Measurements from ENCODE around the gene SORCS2.

The SORCS2 gene

DNA sequence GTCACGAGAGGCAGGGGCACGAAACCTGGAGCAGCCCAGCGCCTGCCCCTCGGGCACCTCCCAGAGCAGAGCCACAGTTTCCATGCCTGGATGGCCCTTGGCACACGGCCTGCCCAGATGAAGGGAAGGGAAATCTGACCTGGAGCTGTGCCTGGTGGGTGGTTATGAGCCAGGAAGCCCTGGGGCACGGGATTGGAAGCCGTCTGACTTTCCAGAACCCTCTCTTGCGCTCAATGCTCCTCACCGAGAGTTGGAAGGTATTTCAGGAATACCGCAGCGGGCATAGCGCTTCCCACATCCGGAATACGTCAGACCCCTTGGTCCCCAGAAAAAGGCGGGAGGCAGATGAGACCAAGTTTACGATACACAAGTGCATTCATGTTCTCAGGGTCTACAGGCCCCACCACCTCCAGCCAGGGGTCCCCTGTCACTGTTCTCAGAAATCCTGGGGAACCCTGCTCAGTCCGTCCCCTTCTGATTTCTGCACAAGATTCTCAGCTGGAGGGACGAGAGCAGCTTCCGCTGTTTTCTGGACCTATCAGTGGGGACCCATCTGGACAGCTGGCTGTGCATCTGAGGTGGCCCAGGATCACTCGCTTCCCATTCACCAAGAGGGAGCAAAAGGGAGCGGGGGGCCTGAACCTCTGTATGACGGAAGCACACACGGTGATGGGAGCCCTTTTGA lies 574.5 kb downstream of the SORCS2 start:
- DNase-seq (ENCODE audit: low read depth in 1 of 2, low spot score in 1 of 2) = no peak

DNA sequence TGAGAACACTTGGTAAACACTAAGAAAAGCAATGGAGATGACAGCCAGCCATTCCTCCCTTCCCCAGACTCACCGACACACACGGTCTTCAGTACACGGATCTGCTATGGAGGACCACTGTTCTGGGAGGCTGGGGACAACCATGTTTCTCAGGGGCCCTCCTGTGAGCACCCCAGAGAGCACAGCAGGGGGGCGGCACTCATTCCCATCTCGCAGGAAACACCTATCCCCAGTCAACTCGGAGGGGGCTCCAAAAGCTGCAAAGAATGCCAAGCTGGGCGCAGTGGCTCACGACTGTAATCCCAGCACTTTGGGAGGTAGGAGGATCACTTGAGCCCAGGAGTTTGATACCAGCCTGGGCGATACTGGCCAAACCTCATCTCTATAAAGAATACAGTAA lies 575.2 kb downstream of the SORCS2 start:
- no peak for DNase-seq (ENCODE audit: low read depth in 1 of 2, low spot score in 1 of 2)

DNA sequence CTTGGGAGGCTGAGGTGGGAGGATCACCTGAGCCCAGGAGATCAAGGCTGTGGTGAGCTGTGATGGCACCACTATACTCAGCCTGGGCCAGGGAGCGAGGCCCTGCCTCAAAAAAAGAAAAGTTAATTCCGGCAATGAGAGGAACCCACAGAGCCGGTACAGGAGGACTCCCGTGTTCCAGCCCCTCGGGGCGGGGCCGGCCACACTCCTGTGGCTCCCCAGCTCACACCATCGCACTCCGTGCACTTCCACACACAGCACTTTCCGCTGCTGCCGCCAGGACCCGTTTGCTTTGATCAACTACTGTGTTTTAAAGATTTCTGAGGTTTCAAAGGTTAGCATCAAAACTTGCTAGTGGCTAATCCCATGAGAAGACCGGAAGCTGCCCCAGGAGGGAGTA lies 575.6 kb downstream of the SORCS2 start:
- DNase-seq (ENCODE audit: low read depth in 1 of 2, low spot score in 1 of 2) = no peak

DNA sequence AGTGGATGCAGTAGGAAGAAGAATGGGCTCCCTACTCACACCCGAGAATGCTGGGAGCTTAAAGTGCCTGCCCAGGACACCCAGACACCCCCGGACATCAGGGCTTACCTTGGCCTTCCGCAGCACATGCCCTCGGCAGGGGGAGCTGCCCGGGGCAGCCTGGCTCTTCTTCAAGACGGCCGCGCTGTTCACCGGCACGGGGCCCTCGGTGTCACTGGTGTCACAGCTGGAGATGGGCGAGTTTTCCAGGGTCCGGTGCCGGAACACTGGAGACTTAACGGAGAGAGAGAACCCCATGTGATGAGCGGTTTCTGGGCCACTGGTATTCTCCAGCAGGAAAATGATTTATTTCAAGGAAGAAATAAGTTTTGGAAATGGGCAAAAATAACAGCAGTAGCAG lies 576.4 kb downstream of the SORCS2 start:
- no peak for DNase-seq (ENCODE audit: low read depth in 1 of 2, low spot score in 1 of 2)

DNA sequence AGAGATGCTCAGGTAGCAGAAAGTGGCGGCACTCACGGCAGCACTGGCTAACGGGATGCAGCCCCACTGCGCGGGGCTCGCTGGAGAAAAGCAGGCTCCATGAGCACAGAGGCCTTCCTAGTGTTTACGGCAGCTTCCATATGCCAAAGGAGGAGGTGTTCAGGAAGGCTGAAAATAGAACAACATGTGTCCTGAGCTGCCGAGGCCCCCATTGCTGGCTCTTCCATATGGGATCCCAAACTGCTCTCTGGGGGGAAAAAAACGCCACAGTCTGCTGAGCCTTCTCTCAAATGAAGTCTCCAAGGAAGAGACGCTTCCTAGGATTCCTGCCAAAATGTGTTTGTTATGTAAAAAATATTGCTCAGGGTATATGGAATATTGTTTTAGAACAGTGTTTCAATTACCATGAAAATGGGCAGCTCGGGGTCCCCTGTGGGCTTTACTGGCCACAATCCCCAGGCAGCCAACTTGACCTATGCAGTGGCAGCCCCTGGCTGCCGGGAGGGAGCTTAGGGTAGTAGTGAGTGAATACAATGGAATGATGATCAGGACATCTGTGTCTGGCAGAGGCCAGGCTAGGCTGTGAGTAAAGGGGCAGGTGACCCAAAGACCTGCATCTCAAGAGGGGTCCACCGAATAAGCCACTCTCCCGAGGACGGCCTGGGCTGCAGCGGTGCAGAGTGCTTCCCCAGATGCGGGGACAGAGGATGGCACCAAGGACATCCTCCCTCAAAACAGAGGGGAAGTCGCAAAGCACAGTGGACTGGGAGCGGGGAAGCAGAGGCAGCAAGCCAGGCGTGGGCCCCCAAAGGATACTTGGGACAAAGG lies 577.3 kb downstream of the SORCS2 start:
- no peak for DNase-seq (ENCODE audit: low read depth in 1 of 2, low spot score in 1 of 2)

DNA sequence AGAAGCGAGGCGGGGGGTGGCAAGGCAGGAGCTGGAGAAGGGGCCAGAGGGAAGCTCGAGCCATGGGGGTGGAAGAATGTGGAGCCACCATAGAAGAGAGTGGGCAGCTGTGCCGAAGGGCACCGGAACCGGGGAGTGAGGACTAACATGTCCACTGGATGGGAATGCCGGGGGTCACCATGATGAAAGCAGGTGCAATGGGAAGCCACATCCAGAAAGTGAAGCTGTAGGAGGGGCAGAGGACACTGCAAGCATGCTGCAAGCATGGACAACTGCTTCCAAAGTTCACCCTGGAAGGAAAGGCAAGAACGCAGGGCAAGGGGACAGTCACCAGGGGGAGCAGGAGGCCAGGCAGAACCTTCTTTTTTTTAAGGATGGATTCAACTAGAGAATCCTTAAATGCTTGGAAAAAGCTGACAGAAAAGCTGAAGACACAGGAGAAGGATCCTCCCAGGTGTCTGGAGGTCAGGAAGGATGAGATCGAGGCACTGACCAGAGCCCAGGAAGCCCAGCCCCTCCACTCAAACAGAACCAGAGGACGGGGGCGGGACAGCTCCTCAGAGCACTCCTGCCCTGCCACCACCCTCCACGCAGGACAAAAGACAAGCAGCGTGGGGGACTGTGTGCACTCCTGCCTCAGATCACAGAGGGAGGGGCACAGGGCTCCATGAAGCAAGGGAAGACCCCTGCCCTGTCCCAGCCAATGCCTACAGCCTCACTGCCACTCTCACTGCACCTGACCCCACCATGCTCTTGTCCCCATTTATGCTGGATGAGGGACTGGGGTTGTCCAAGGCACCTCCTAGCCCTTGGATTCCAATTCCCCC lies 578.1 kb downstream of the SORCS2 start:
- no peak for DNase-seq (ENCODE audit: low read depth in 1 of 2, low spot score in 1 of 2)

DNA sequence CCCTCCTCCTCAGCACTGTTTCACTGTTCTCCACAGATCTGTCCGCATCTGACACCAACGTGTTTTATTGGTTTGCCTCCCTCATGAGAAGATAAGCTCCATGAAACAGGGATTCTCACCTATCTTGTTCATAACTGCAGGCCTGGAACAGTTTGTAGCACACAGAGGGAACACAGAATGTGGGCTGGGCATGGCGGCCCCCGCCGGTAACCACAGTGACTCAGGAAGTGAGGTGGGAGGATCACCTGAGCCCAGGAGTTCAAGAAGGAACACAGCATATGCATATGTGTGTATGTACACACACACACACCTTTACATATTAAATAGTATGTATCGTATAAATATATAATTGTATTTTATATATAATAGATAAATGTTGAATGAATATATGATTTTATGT lies 578.7 kb downstream of the SORCS2 start:
- no peak for DNase-seq (ENCODE audit: low read depth in 1 of 2, low spot score in 1 of 2)

DNA sequence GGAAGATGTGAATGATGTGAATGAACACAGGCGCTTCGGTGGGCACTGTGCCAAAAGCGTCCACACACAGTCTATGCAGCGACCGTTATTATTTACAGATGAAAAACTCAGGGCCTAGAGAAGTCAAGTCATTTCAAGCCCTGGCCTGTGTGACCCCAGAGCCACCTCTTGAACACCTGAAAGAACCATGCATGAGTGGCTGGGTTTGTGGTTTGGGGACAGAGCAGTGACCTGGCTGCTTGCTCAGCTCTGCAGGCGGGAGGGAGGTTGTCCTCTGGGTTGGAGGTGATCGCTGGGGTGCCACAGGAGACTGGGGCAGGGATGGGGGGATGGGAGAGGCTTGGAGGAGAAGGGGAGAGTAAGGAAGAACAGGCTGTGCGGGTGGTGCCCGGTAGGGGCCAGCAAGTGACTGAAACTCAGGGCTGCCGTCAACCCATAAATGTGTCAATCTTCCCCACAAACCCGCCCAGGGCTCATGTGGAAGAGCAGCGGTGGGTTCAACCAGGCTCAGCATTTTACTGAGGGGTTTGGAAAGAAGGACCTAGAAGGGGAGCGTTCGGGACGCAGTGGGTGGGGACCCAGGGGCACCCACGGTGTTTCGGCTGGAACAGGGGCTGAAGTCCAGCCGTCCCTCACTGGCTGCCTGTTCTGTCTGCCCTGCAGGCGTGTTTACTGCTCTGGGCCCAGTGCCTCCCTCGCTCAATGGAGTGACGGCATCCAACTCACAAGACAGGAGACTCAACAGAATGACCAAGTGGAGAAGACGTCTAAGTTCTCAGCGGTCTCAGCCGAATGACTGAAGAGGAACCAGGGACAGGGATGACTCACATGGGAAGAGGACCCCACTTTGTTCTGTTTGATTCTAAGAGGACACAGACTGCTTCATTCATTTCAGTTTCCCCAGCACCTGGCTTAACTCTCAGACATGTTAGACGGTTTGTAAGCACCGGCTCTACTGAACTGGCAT lies 579.5 kb downstream of the SORCS2 start:
- DNase-seq (ENCODE audit: low read depth in 1 of 2, low spot score in 1 of 2) = no peak

DNA sequence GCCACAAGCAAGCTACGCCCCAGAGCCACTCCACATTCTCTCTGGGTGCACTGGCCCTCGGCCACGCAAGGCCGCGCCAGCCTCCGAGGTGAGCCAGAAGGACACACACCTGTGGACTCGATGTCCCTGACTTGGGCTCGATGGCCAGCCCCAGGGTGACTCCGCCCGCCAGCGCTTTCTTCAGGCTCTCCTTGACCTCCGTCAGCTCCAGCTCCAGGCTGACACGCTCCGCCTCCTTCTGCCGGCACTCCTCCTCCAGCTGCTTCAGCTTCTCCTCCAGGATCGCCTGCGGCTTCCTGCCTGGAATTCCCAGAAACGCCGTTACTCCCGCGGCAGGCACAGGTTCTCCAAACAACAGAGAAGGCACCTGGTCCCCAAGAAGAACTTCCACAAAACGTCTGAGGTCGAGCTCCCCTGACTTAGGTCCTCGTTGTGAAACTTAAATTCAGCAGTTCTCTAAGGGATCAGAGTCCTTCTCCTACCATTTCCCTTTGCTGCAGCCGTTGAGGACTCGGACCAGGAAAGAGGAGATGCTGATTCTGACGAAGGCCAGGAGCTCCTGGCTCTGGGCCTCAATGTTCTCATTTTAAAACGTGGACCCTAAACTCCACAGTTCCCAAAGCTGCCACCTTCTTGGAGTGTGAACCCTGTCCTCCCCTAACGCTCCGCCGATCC lies 580.5 kb downstream of the SORCS2 start:
- no peak for DNase-seq (ENCODE audit: low read depth in 1 of 2, low spot score in 1 of 2)

DNA sequence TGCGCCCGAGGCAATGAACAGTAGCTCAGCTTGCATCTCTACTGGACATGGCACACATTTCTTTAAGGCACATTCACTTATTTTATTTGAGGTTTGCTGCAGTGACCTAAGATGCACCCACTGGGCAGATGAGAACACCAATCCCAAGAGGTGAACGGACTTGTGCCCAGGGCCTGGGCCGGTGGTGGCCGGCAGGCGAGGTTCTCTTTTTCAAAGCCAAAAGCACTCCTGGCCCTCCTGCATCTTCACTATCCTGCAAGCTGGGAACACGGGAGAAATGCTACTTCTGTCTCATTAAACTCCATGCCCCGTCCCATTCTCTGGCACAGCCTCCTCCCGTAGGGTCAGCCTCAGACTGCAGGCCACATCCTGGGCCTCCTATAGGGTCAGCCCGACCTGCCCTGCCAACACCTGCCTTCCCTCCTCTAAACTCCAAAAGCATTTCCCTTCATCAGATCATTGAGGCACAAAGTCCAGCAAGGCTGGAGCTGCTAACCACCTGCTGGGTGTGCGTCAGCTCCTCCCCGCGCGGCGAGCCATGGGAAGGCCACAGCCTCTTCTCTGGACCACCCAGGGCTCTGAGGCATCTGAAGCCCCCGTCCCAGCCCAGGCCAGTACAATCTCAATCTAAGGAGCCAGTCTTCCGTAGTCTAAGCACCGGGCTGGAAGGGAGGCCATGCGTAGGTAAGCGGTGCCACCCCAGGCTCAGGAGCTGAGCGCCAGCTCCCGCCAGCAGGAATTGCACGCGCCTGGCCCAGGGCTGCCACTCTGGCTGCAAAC lies 581.3 kb downstream of the SORCS2 start:
- DNase-seq (ENCODE audit: low read depth in 1 of 2, low spot score in 1 of 2) = no peak

DNA sequence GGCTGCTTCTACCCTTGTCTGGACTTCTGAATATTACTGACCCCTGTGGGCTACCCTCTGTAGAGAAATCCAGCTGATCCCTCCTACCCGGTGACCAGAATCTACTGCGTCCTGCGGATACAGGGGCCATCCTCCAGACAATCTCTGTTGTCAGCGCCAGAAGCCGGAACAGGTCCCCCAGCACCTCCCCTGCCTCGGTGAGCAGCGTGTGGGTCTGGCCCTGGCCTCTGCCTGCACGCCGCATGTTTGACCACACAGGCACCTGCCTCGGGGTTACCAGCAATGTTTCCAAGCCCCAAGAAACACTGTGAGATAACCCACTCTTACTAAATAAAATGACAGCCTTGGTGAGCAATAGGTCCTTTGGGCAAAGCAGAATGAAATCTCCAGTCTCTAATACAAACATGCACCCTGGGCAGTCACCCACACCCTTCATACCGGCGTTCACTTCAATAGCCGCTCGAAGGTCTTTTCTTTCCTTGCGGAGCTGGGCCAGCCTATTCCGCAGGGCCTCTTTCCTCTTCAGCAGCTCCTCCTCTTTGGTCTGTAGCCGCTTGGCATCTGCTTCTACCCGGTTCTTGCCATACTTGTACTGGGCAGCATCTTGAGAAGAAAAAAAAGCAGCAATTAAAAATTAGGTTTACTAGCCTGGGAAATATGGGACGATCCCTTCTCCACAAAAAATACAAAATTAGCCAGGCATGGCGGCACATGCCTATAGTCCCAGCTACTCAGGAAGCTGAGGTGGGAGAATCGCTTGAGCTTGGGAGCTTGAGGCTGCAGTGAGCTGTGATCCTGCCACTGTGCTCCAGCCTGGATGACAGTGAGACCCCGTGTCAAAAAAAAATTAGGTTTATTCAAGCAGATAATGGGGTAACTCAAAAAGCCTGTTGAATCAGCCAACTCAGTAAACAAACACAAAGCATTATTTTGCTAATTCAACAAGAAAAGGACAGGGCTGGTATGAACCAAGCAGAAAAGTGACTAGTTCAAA lies 582.3 kb downstream of the SORCS2 start:
- no peak for DNase-seq (ENCODE audit: low read depth in 1 of 2, low spot score in 1 of 2)

DNA sequence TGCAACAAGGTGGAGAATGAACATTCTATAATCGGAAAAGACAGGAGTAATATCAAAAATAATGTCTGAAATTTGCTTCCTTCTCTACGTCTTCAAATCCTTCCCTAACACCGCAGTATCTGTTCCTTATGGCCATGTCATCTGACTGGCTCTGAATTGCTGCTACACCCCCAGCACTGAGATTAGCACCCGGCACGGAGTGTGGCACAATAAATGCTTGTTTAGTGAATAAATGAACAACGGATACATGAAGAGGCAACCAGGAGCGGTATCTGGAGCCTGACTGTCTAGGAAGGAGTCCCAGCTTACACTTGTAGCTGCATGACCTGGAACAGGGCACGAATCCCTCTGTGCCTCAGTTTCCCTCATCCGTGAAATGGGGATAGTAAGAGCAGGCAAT lies 583.1 kb downstream of the SORCS2 start:
- no peak for DNase-seq (ENCODE audit: low read depth in 1 of 2, low spot score in 1 of 2)

DNA sequence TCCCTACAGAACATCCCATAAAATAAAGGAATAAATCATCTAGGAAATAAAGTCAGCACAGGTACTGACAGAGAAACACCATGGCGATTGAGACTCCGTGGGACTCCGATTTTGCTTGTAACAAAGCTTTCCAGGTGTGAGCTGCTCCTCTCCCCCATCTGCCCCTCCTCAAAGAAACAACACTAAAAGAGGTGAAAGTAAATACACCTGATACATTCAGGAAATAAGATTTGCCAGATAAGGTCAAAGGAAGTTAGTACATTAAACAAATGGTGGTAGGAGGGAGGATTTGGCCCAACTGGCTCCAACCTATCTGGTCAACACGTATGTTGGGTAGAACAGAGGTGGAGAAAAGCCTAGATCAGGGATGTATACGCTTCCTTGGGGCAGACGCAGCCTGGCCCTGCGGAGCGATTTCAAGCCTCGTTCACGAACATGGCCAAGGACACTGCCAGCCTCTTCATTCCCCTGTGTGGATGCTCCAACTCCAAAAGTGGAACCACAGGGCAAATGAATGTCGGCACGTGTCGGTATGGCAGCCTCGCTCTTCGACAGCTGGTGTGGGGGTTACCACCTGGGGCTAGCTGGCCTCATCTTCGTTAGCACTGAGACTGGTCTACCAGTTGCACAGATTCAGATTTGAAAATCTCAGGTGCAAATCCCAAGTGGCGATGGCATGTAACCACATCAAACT lies 584.8 kb downstream of the SORCS2 start:
- no peak for DNase-seq (ENCODE audit: low read depth in 1 of 2, low spot score in 1 of 2)

DNA sequence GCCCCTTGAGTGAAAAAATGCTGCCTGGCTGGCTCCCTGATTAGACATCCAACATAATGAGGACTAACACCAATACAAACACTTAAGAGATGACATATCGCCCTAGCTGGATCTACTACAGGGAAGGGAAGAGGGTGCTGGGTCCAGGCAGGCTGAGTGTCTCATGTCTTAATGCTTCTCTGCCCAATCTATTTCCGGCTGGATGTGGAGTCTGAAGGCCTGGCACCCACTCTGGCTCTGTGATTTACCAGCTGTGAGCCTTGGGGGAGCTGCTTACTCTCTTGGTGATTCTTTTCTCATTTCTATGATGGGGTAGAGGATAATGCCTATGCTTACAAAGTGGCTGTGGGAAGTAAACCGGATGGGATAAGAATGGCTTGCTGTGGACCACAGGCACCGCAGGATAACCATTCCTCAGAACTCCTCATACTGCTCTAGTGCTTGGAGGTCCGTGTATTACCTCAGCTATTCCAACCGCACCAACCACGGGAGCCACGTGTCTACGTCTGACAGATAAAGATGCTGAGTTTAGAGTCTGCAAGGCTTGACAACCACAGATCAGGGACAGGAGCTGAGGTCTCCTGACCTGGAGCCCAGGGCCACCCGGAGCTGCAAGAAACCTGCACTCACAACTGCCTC lies 585.7 kb downstream of the SORCS2 start:
- no peak for DNase-seq (ENCODE audit: low read depth in 1 of 2, low spot score in 1 of 2)

DNA sequence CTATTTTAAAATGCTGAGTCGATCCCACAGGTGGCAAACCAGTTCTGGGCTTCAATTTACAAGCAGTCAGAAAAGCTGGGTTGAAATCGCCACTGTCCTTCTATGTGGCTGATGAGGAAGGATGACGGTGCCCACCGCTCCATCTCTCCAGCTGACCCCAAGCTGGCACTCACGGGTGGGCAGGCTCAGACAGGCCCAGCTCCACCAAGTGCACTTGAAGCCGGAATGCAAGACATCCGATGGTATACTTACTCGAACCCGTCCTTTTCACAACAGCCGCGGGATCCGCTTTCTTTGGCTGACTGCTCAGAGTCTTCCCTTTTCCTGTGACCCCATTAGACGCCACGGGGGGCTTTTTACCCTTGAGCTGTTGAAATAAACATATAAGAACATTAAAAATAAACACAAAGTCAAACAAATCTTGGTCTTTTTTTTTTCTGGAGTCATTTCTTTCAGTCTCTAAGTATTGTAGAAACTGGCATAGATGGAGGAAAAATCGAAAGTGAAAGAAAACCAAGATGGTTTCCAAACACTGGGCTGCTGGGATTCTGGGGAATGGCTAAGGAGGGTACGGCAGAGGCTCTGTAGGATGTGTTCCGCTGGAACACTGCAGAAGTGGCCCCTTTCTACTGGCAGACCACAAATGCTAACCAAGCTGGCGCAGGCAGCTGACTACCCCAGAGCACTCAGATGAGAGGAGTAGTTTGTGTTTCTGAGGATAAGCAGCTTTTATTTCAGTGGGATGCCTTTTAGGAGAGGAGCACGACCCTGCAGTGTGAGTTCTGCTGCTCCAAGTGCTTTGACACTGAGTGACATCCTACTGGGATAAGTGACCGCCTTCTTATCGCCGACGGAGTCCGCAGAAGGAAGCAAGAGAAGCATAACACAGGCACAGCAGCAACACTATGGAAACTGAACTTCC lies 586.4 kb downstream of the SORCS2 start:
- DNase-seq (ENCODE audit: low read depth in 1 of 2, low spot score in 1 of 2) = no peak

DNA sequence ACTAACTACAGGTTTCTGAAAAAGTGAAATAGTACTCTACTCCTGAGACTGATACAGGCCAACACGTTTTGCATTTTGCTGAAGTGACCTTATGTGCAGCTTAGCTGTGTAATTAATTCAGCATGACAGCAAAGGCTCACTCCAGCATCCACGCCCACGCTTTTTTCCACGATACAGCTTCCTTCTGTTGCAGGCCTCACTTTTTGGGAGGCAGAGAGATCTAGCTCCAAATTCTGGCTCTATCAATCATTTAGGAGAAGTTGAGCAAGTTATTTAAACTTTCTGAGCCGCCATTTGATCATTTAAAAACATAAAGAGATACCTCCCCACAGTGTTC lies 587.1 kb downstream of the SORCS2 start:
- DNase-seq (ENCODE audit: low read depth in 1 of 2, low spot score in 1 of 2) = no peak
